Activated CD8-positive, alpha-beta T cell treated with anti-CD3 and anti-CD28 coated beads, Interleukin-2, amount 10 ng/mL, durations not matched to agents 7 days and 5 days (primary cell): ENCODE data around the gene TCHP. TPM values are rescaled to one million over a fixed set of nuclear protein-coding genes. Genes with fewer than 3 reads are reported as not detected.

Experiments used
- ATAC-seq: fragments of 150-1000 bp; cut with Tn5 transposase; one replicate; pipeline ENCODE4 v1.10.0; 2021; ENCODE audit warnings: moderate library complexity
- CTCF ChIA-PET: fragments of 350-600 bp; sonication (Branson Sonifier 250); formaldehyde crosslinking; loops from one replicate; lab custom pipeline; 2021; ENCODE audit warnings: antibody characterized with exemption; lab: Charles Lee
- POLR2A ChIA-PET: fragments of 350-600 bp; sonication (Branson Sonifier 250); formaldehyde crosslinking; loops from one replicate; lab custom pipeline; 2021; ENCODE audit warnings: antibody characterized with exemption; lab: Charles Lee
- DNase-seq: peaks from one replicate; pipeline ENCODE4 v3.0.0-alpha.2; 2020
- H3K27ac Mint-ChIP-seq: one replicate; pipeline ENCODE4 v1.8.0; 2021; ENCODE audit warnings: mild to moderate bottlenecking, mixed read lengths
- H3K27me3 Mint-ChIP-seq: one replicate; pipeline ENCODE4 v1.8.0; 2021; ENCODE audit warnings: low read depth, mixed read lengths
- H3K36me3 Mint-ChIP-seq: one replicate; pipeline ENCODE4 v1.8.0; 2021; ENCODE audit warnings: low read depth, mixed read lengths
- H3K4me1 Mint-ChIP-seq: one replicate; pipeline ENCODE4 v1.8.0; 2021; ENCODE audit warnings: low read depth, mixed read lengths
- H3K4me3 Mint-ChIP-seq: one replicate; pipeline ENCODE4 v1.8.0; 2021; ENCODE audit warnings: mild to moderate bottlenecking, mixed read lengths
- H3K9me3 Mint-ChIP-seq: one replicate; pipeline ENCODE4 v1.8.0; 2022; ENCODE audit warnings: mixed read lengths; ENCODE audit not compliant: insufficient read depth
- total RNA-seq, 2 experiments: library from RNA; stranded (reverse); gene quantifications; one replicate each; pipeline ENCODE4 v1.2.3, GENCODE V29; 2021

The TCHP gene
- total RNA-seq, 2 experiments from 2014 or later = 31.0 to 33.3 TPM

DNA sequence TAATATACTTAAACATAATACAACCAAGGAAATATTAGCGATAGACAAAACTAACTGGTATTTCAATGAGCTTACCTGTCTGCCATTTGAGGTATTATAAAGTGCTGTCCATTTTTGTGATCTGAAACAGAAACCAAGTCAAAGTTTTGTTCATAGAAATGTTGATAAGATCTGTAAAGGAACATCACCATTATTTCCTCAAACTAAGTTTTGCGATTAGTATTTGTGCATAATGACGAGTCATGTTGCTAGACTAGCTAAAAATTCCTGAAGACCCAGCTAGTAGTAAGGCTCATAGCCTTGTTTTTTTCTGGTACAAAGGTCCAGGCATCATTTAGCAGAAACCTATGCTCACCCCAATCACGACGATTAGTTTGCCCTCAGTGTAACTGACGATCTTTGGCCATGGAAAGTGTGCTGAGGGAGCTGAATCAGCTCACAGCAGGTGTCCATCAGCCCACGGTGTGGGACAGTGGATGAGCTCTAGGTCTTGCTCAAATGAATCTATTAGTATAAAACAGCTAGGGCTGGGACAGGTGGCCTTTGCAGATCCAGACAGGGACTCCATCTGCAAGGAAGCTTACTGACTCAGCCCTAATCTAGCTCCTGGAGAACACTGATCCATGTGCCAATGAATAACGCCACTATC lies 67.4 kb downstream of the TCHP start:
- Mint-ChIP-seq H3K4me3 (no peak overlapping the region), H3K36me3 (peaks cover 46% of the 10 kb centered on the region), H3K27me3 (no peaks in the 10 kb centered on the region), H3K4me1 (peaks cover 20% of the 10 kb centered on the region), H3K9me3 (no peaks in the 10 kb centered on the region), H3K27ac (peak overlapping the region; percentile 74)
- ChIA-PET CTCF (interaction anchor here (1.0 to 1.3 kb wide), 2 partner anchors 37 to 75 kb away, joined by 3 read pairs; no protein-coding TSS in a partner anchor), POLR2A (no interaction called here)
- DNase-seq (no peak), ATAC-seq (peak; percentile 61)

Other genes with a start within 250 kb of the TCHP start
- 1 to 10 TPM; 1.6 to 1.9 TPM for gene FAM222A, start 186.4 kb upstream of the TCHP start, total RNA-seq
- gene TRPV4, start 66.9 kb upstream of the TCHP start, total RNA-seq = not detected
- 10 to 100 TPM; 19.9 to 20.9 TPM for gene GLTP, start 19.7 kb upstream of the TCHP start, total RNA-seq
- gene GIT2, start 96.1 kb downstream of the TCHP start, total RNA-seq = 10 to 100 TPM; 86.6 to 87.7 TPM
- 10 to 100 TPM; 76.0 to 78.1 TPM for gene ANKRD13A, start 99.2 kb downstream of the TCHP start, total RNA-seq
- gene C12orf76, start 148.2 kb downstream of the TCHP start, total RNA-seq = 10 to 100 TPM; 15.5 to 16.2 TPM
- 1 to 10 TPM; 1.5 to 2.1 TPM for gene IFT81, start 224.1 kb downstream of the TCHP start, total RNA-seq